SU-DHL-6 (cell line): Measurements from ENCODE around the gene CCDC181.

Experiments used
- H2AFZ ChIP-seq: fragments of 200-600 bp; sonication (generic); 2 replicates; pipeline ENCODE4 v1.6.1; 2014; ENCODE audit warnings: low read depth, mild to moderate bottlenecking, moderate library complexity, mixed read lengths, antibody characterized with exemption, low read length; ENCODE audit not compliant: severe bottlenecking
- H3F3A ChIP-seq: fragments of 200-600 bp; shearing (Covaris generic); 2 replicates; pipeline ENCODE4 v1.6.0; 2016; ENCODE audit warnings: antibody characterized with exemption, mild to moderate bottlenecking; ENCODE audit not compliant: insufficient read depth
- H3K27ac ChIP-seq: fragments of 200-600 bp; sonication (generic); 2 replicates; pipeline ENCODE4 v1.5.1; 2016; ENCODE audit warnings: low read depth, mild to moderate bottlenecking, low read length, moderate library complexity, mixed read lengths
- H3K27me3 ChIP-seq: fragments of 200-600 bp; sonication (generic), shearing (Covaris generic); 2 replicates; pipeline ENCODE4 v1.6.0; 2014; ENCODE audit warnings: mild to moderate bottlenecking, low read length
- H3K36me3 ChIP-seq: fragments of 200-600 bp; sonication (generic); 2 replicates; pipeline ENCODE4 v1.6.1; 2014; ENCODE audit warnings: mild to moderate bottlenecking, low read length, mixed read lengths
- H3K4me2 ChIP-seq: fragments of 300-600, 200-600 bp; shearing (Covaris generic), sonication (generic); 2 replicates; pipeline ENCODE4 v1.6.0; 2014; ENCODE audit warnings: low read length, low read depth, mild to moderate bottlenecking; ENCODE audit not compliant: poor library complexity, severe bottlenecking
- H3K4me3 ChIP-seq: fragments of 200-600 bp; sonication (generic); 2 replicates; pipeline ENCODE4 v1.5.1; 2014; ENCODE audit warnings: antibody characterized with exemption, low read length, mild to moderate bottlenecking, mixed read lengths; ENCODE audit not compliant: insufficient read depth, poor library complexity, severe bottlenecking
- H3K79me2 ChIP-seq: fragments of 200-600 bp; sonication (generic); 2 replicates; pipeline ENCODE4 v1.6.1; 2014; ENCODE audit warnings: mild to moderate bottlenecking, low read length, moderate library complexity; ENCODE audit not compliant: insufficient read depth
- H3K9ac ChIP-seq: fragments of 200-600 bp; sonication (generic); 2 replicates; pipeline ENCODE4 v1.7.0; 2014; ENCODE audit warnings: mild to moderate bottlenecking, low read length
- H3K9me2 ChIP-seq: fragments of 200-600 bp; sonication (generic); replicated peaks from 2 replicates; pipeline ENCODE4 v1.6.1; 2014; ENCODE audit warnings: low read length; ENCODE audit not compliant: insufficient read depth
- H3K9me3 ChIP-seq: fragments of 200-600 bp; sonication (generic); 2 replicates; pipeline ENCODE4 v1.6.1; 2014; ENCODE audit warnings: low read length, mixed read lengths; ENCODE audit not compliant: insufficient read depth
- H4K20me1 ChIP-seq: fragments of 200-600 bp; sonication (generic); 2 replicates; pipeline ENCODE4 v1.6.1; 2014; ENCODE audit warnings: low read depth, mild to moderate bottlenecking, antibody characterized with exemption, low read length, moderate library complexity, mixed read lengths
- CTCF ChIP-seq: fragments of 200-600 bp; sonication (generic); IDR thresholded peaks from one replicate; pipeline ENCODE4 v1.5.1; 2017; ENCODE audit warnings: antibody characterized with exemption, mild to moderate bottlenecking, low read length, moderate library complexity; ENCODE audit not compliant: insufficient read depth, poor library complexity, severe bottlenecking
- EZH2phosphoT487 ChIP-seq: fragments of 200-600 bp; sonication (generic), shearing (Covaris generic); conservative IDR thresholded peaks from 2 replicates; pipeline ENCODE4 v1.6.1; 2018; ENCODE audit warnings: mild to moderate bottlenecking, antibody characterized with exemption, low read length, moderate library complexity, mixed read lengths

CCDC181 gene

GRCh38 chr1:169473347-169473746 is 46.1 kb upstream of the CCDC181 start:
- H3K9me2 ChIP-seq = no peaks in the 10 kb centered on the region
- H3F3A ChIP-seq = no peaks in the 10 kb centered on the region
- H3K9ac ChIP-seq = no peak overlapping the region
- no peak overlapping the region for H3K27ac ChIP-seq
- no peaks in the 10 kb centered on the region for H3K9me3 ChIP-seq
- H3K36me3 ChIP-seq = no peaks in the 10 kb centered on the region
- no peak overlapping the region for H3K4me3 ChIP-seq
- H2AFZ ChIP-seq = no peak overlapping the region
- no peaks in the 10 kb centered on the region for H3K27me3 ChIP-seq
- H3K4me2 ChIP-seq = no peak overlapping the region
- TF ChIP-seq CTCF (no peak), EZH2phosphoT487 (no peak)
- peaks cover 5% of the 10 kb centered on the region; the same call in 1 of the 2 replicates for H4K20me1 ChIP-seq
- H3K79me2 ChIP-seq = no peaks in the 10 kb centered on the region

- Histone ChIP-seq H2AFZ (no peak overlapping the region), H3K4me2 (no peak overlapping the region), H3F3A (no peaks in the 10 kb centered on the region), H3K36me3 (no peaks in the 10 kb centered on the region), H3K27me3 (no peaks in the 10 kb centered on the region), H3K9me2 (no peaks in the 10 kb centered on the region), H3K79me2 (no peaks in the 10 kb centered on the region), H3K4me3 (no peak overlapping the region), H4K20me1 (peaks cover 5% of the 10 kb centered on the region; the same call in 1 of the 2 replicates), H3K9ac (no peak overlapping the region), H3K9me3 (no peaks in the 10 kb centered on the region), H3K27ac (no peak overlapping the region)
- TF ChIP-seq EZH2phosphoT487 (no peak), CTCF (no peak)
Measured at GRCh38 chr1:169472738-169473137, 45.5 kb upstream of the CCDC181 start.

- H3K79me2 ChIP-seq = no peaks in the 10 kb centered on the region
- no peaks in the 10 kb centered on the region for H4K20me1 ChIP-seq
- H3K4me3 ChIP-seq = no peak overlapping the region
- no peaks in the 10 kb centered on the region for H3F3A ChIP-seq
- no peak overlapping the region for H3K9ac ChIP-seq
- H3K36me3 ChIP-seq = no peaks in the 10 kb centered on the region
- no peak for TF ChIP-seq EZH2phosphoT487
- no peak for TF ChIP-seq CTCF
- no peak overlapping the region for H3K27ac ChIP-seq
- H3K9me2 ChIP-seq = no peaks in the 10 kb centered on the region
- no peak overlapping the region for H3K4me2 ChIP-seq
- H3K9me3 ChIP-seq = no peaks in the 10 kb centered on the region
- H2AFZ ChIP-seq = no peak overlapping the region
- H3K27me3 ChIP-seq = no peaks in the 10 kb centered on the region
Measured at GRCh38 chr1:169468982-169469381, 41.7 kb upstream of the CCDC181 start.
